ENCODE data around the gene GSG1L. TPM values are rescaled to one million over a fixed set of nuclear protein-coding genes. Genes with fewer than 3 reads are reported as not detected.

GSG1L gene
- polyA plus RNA-seq, 4 donors, result 0.09 to 0.22 TPM; not detected in 2

DNA sequence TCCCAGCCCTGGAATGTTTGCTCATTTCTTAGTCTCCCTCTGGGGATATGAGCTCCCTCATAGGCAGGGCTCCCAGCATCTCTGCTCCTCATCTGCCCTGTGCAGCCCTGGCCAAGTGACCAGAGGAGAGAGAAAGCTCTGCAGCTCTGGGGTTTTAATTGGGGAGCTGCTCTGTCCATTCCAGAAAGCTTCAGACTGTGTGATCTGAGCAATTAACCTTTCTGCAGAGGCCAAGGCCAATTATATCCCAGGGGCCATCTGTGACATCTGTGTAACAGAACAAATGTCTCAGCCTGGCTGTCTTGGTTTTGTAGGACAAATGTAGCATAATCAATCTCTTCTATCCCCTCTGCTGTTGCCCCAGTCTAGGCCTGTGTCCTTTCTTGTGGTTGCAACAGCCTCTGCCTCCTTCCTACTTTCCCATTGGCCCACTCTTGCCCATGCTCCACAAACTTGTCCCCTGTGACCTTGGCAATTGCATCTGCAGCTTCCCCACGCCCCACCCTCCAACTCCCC, 156.0 kb downstream of the GSG1L start:
- 38 to 67% (median 43%) methylated on average over 1 of the region's 1 CpG for WGBS, 3 donors
- Histone ChIP-seq H3K27ac (ENCODE audit: low read depth in 1 of 3, low read length in 2 of 3) (no peak overlapping the region), H3K4me1 (ENCODE audit: control insufficient read depth in 3 of 3, insufficient read depth in 2 of 3, low read depth in 1 of 3, low read length in 2 of 3) (no peaks in the 10 kb centered on the region), H3K27me3 (ENCODE audit: control insufficient read depth in 3 of 3, insufficient read depth in 3 of 3, low read length in 3 of 3) (no peaks in the 10 kb centered on the region), H3K4me3 (ENCODE audit: low read depth in 1 of 3, low read length in 3 of 3) (no peak overlapping the region), H3K36me3 (ENCODE audit: control insufficient read depth in 3 of 3, insufficient read depth in 2 of 3, low read depth in 1 of 3, low read length in 3 of 3) (no peaks in the 10 kb centered on the region), H3K9me3 (ENCODE audit: control insufficient read depth in 2 of 2, insufficient read depth in 1 of 2, low read depth in 1 of 2, low read length in 1 of 2) (no peaks in the 10 kb centered on the region)
- FAIRE-seq, result no peak
- no peak for DNase-seq

- Histone ChIP-seq H3K36me3 (ENCODE audit: control insufficient read depth in 3 of 3, insufficient read depth in 2 of 3, low read depth in 1 of 3, low read length in 3 of 3) (no peaks in the 10 kb centered on the region), H3K4me3 (ENCODE audit: low read depth in 1 of 3, low read length in 3 of 3) (no peak overlapping the region), H3K4me1 (ENCODE audit: control insufficient read depth in 3 of 3, insufficient read depth in 2 of 3, low read depth in 1 of 3, low read length in 2 of 3) (no peaks in the 10 kb centered on the region), H3K27me3 (ENCODE audit: control insufficient read depth in 3 of 3, insufficient read depth in 3 of 3, low read length in 3 of 3) (no peaks in the 10 kb centered on the region), H3K27ac (ENCODE audit: low read depth in 1 of 3, low read length in 2 of 3) (no peak overlapping the region), H3K9me3 (ENCODE audit: control insufficient read depth in 2 of 2, insufficient read depth in 1 of 2, low read depth in 1 of 2, low read length in 1 of 2) (no peaks in the 10 kb centered on the region)
- FAIRE-seq (no peak), DNase-seq (no peak)
- WGBS, 3 donors, result 82 to 84% (median 82%) methylated on average over 3 of the region's 3 CpGs
These were observed 156.6 kb downstream of the GSG1L start for GRCh38 chr16:27906883-27907282.

DNA sequence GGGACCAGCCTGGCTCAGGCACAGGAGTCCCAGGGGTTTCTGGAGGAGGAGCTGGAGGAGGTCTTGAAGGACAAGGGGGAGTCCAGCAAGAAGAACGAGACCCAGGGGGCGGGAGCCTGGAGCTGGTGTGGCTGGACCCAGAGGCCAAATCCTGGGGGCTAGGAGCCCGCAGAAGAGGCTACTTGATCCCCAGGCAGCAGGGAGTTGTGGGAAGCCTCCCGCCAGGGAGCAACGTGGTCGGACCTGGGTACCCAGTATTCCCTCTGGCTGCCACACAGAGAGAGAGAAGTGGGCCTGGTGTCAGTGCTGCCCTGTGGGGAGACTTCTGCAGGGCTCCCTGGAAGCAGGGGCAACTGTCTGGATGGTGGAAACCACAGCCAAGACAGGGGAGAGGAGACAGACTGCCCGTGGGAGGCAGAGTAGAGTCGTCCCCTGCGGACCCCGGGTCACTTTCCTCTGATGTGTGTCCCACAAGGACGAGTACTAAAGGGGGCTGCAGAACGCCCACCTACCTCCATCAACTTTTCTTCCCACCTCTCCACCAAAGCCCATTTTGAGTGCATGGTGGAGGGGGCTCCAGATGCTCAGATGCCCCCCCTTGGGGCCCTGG, 160.4 kb downstream of the GSG1L start:
- FAIRE-seq, result no peak
- H3K27ac ChIP-seq (ENCODE audit: low read depth in 1 of 3, low read length in 2 of 3), result no peak overlapping the region
- no peak overlapping the region for H3K4me3 ChIP-seq (ENCODE audit: low read depth in 1 of 3, low read length in 3 of 3)
- no peaks in the 10 kb centered on the region for H3K9me3 ChIP-seq (ENCODE audit: control insufficient read depth in 2 of 2, insufficient read depth in 1 of 2, low read depth in 1 of 2, low read length in 1 of 2)
- H3K4me1 ChIP-seq (ENCODE audit: control insufficient read depth in 3 of 3, insufficient read depth in 2 of 3, low read depth in 1 of 3, low read length in 2 of 3), result no peaks in the 10 kb centered on the region
- H3K36me3 ChIP-seq (ENCODE audit: control insufficient read depth in 3 of 3, insufficient read depth in 2 of 3, low read depth in 1 of 3, low read length in 3 of 3), result no peaks in the 10 kb centered on the region
- WGBS, 3 donors, result 64 to 78% (median 67%) methylated on average over 12 of the region's 12 CpGs
- no peak for DNase-seq
- H3K27me3 ChIP-seq (ENCODE audit: control insufficient read depth in 3 of 3, insufficient read depth in 3 of 3, low read length in 3 of 3), result no peaks in the 10 kb centered on the region

DNA sequence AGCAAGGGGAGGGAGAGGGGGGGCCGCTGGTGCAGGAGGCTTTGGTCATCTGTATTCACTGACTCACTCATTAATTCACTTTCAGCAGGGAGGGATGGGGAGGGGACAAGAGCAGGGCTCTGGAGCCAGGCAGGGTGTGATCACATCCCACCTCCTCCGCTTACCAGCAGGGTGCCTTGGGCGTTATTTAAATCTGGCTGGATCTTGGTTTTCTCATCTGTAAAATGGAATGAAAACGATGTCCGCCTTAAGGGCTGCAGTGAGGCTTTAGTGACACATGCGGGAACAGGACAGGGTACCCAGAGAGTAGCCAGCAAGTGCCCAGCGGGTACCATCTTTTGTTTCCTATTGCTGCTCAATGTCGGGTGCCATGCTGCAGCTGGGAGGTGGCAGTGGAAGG, 161.0 kb downstream of the GSG1L start:
- Histone ChIP-seq H3K4me1 (ENCODE audit: control insufficient read depth in 3 of 3, insufficient read depth in 2 of 3, low read depth in 1 of 3, low read length in 2 of 3) (no peaks in the 10 kb centered on the region), H3K27me3 (ENCODE audit: control insufficient read depth in 3 of 3, insufficient read depth in 3 of 3, low read length in 3 of 3) (no peaks in the 10 kb centered on the region), H3K36me3 (ENCODE audit: control insufficient read depth in 3 of 3, insufficient read depth in 2 of 3, low read depth in 1 of 3, low read length in 3 of 3) (no peaks in the 10 kb centered on the region), H3K9me3 (ENCODE audit: control insufficient read depth in 2 of 2, insufficient read depth in 1 of 2, low read depth in 1 of 2, low read length in 1 of 2) (no peaks in the 10 kb centered on the region), H3K4me3 (ENCODE audit: low read depth in 1 of 3, low read length in 3 of 3) (no peak overlapping the region), H3K27ac (ENCODE audit: low read depth in 1 of 3, low read length in 2 of 3) (no peak overlapping the region)
- DNase-seq (no peak), FAIRE-seq (no peak)
- WGBS, 3 donors, result 78 to 88% (median 79%) methylated on average over 8 of the region's 8 CpGs

- no peaks in the 10 kb centered on the region for H3K9me3 ChIP-seq (ENCODE audit: control insufficient read depth in 2 of 2, insufficient read depth in 1 of 2, low read depth in 1 of 2, low read length in 1 of 2)
- H3K36me3 ChIP-seq (ENCODE audit: control insufficient read depth in 3 of 3, insufficient read depth in 2 of 3, low read depth in 1 of 3, low read length in 3 of 3), result no peaks in the 10 kb centered on the region
- FAIRE-seq (no peak), DNase-seq (no peak)
- H3K4me3 ChIP-seq (ENCODE audit: low read depth in 1 of 3, low read length in 3 of 3), result no peak overlapping the region
- 78 to 83% (median 80%) methylated on average over 8 of the region's 8 CpGs for WGBS, 3 donors
- no peaks in the 10 kb centered on the region for H3K27me3 ChIP-seq (ENCODE audit: control insufficient read depth in 3 of 3, insufficient read depth in 3 of 3, low read length in 3 of 3)
- no peak overlapping the region for H3K27ac ChIP-seq (ENCODE audit: low read depth in 1 of 3, low read length in 2 of 3)
- H3K4me1 ChIP-seq (ENCODE audit: control insufficient read depth in 3 of 3, insufficient read depth in 2 of 3, low read depth in 1 of 3, low read length in 2 of 3), result no peaks in the 10 kb centered on the region
These were observed 161.6 kb downstream of the GSG1L start for GRCh38 chr16:27901956-27902355.

GRCh38 chr16:27899736-27900135, 163.8 kb downstream of the GSG1L start:
- Histone ChIP-seq H3K9me3 (ENCODE audit: control insufficient read depth in 2 of 2, insufficient read depth in 1 of 2, low read depth in 1 of 2, low read length in 1 of 2) (no peaks in the 10 kb centered on the region), H3K27me3 (ENCODE audit: control insufficient read depth in 3 of 3, insufficient read depth in 3 of 3, low read length in 3 of 3) (no peaks in the 10 kb centered on the region), H3K4me1 (ENCODE audit: control insufficient read depth in 3 of 3, insufficient read depth in 2 of 3, low read depth in 1 of 3, low read length in 2 of 3) (no peaks in the 10 kb centered on the region), H3K27ac (ENCODE audit: low read depth in 1 of 3, low read length in 2 of 3) (no peak overlapping the region), H3K4me3 (ENCODE audit: low read depth in 1 of 3, low read length in 3 of 3) (no peak overlapping the region), H3K36me3 (ENCODE audit: control insufficient read depth in 3 of 3, insufficient read depth in 2 of 3, low read depth in 1 of 3, low read length in 3 of 3) (no peaks in the 10 kb centered on the region)
- WGBS, 3 donors, result 76 to 77% (median 77%) methylated on average over 4 of the region's 4 CpGs
- FAIRE-seq, result no peak
- DNase-seq, result no peak

DNA sequence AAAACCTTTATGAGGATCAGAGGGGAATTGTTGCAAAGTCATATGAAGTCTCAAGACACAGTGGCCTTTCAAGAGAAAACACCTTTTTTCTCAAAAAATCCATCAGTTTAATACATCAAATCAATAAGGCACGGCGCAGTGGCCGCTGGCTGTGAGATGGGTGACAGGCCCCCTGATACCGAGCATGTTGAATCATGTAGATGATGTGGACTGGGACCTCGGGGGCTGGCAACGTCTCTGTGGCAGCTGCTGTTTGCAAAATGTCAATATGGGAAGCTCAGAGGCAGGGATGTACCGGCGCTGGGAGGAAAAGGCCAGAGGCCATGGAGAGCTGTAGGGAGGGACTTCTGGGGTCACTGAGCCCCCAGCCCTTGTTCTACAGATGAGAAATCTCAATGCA, 169.1 kb downstream of the GSG1L start:
- FAIRE-seq, result no peak
- H3K36me3 ChIP-seq (ENCODE audit: control insufficient read depth in 3 of 3, insufficient read depth in 2 of 3, low read depth in 1 of 3, low read length in 3 of 3), result no peaks in the 10 kb centered on the region

DNA sequence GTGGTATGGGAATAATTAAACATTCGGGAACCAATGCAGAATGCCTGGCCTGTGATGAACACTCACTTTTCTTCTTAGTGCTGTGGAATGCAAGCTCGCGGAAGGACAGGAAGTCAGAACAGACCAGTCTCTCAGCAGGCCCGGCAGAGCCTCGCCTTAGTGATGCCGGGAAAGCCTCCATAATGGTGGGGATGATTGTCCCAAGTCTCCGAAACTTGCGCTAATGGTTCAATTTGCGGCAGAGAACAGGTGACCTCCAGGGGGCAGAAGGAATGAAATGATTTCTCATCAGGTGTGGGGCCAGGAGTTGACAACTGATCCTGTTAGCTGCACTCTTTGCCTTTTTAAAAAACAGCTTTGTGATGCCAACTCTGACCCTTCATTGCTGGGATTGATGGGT, 170.6 kb downstream of the GSG1L start:
- DNase-seq (no peak), FAIRE-seq (no peak)
- Histone ChIP-seq H3K27ac (ENCODE audit: low read depth in 1 of 3, low read length in 2 of 3) (no peak overlapping the region), H3K4me3 (ENCODE audit: low read depth in 1 of 3, low read length in 3 of 3) (no peak overlapping the region), H3K27me3 (ENCODE audit: control insufficient read depth in 3 of 3, insufficient read depth in 3 of 3, low read length in 3 of 3) (no peaks in the 10 kb centered on the region), H3K4me1 (ENCODE audit: control insufficient read depth in 3 of 3, insufficient read depth in 2 of 3, low read depth in 1 of 3, low read length in 2 of 3) (no peaks in the 10 kb centered on the region), H3K36me3 (ENCODE audit: control insufficient read depth in 3 of 3, insufficient read depth in 2 of 3, low read depth in 1 of 3, low read length in 3 of 3) (no peaks in the 10 kb centered on the region), H3K9me3 (ENCODE audit: control insufficient read depth in 2 of 2, insufficient read depth in 1 of 2, low read depth in 1 of 2, low read length in 1 of 2) (no peaks in the 10 kb centered on the region)
- 32 to 42% (median 40%) methylated on average over 9 of the region's 9 CpGs for whole genome bisulfite sequencing, 3 donors

More for the DNA sequence above, 169.1 kb downstream of the GSG1L start:
- no peaks in the 10 kb centered on the region for H3K4me1 ChIP-seq (ENCODE audit: control insufficient read depth in 3 of 3, insufficient read depth in 2 of 3, low read depth in 1 of 3, low read length in 2 of 3)
- WGBS, 3 donors, result 57 to 72% (median 65%) methylated on average over 8 of the region's 8 CpGs
- no peak overlapping the region for H3K4me3 ChIP-seq (ENCODE audit: low read depth in 1 of 3, low read length in 3 of 3)
- DNase-seq, result no peak
- no peaks in the 10 kb centered on the region for H3K9me3 ChIP-seq (ENCODE audit: control insufficient read depth in 2 of 2, insufficient read depth in 1 of 2, low read depth in 1 of 2, low read length in 1 of 2)
- H3K27ac ChIP-seq (ENCODE audit: low read depth in 1 of 3, low read length in 2 of 3), result no peak overlapping the region
- H3K27me3 ChIP-seq (ENCODE audit: control insufficient read depth in 3 of 3, insufficient read depth in 3 of 3, low read length in 3 of 3), result no peaks in the 10 kb centered on the region

- Histone ChIP-seq H3K4me3 (ENCODE audit: low read depth in 1 of 3, low read length in 3 of 3) (no peak overlapping the region), H3K4me1 (ENCODE audit: control insufficient read depth in 3 of 3, insufficient read depth in 2 of 3, low read depth in 1 of 3, low read length in 2 of 3) (no peaks in the 10 kb centered on the region), H3K9me3 (ENCODE audit: control insufficient read depth in 2 of 2, insufficient read depth in 1 of 2, low read depth in 1 of 2, low read length in 1 of 2) (no peaks in the 10 kb centered on the region), H3K27me3 (ENCODE audit: control insufficient read depth in 3 of 3, insufficient read depth in 3 of 3, low read length in 3 of 3) (no peaks in the 10 kb centered on the region), H3K36me3 (ENCODE audit: control insufficient read depth in 3 of 3, insufficient read depth in 2 of 3, low read depth in 1 of 3, low read length in 3 of 3) (no peaks in the 10 kb centered on the region), H3K27ac (ENCODE audit: low read depth in 1 of 3, low read length in 2 of 3) (no peak overlapping the region)
- FAIRE-seq (no peak), DNase-seq (no peak)
- 42 to 44% (median 44%) methylated on average over 11 to 12 of the region's 12 CpGs for WGBS, 3 donors
These were observed 172.6 kb downstream of the GSG1L start for GRCh38 chr16:27890866-27891265.
